GM12872 (cell line): ENCODE measurements around the gene SZT2.

ENCODE experiments used
- TF ChIP-seq, protein P1 (sequence below): IDR thresholded peaks from 3 replicates; pipeline ENCODE4 v1.5.1; 2011; ENCODE audit warnings: low read depth, mild to moderate bottlenecking, low read length, moderate library complexity; ENCODE audit not compliant: insufficient read depth

The SZT2 gene

DNA sequence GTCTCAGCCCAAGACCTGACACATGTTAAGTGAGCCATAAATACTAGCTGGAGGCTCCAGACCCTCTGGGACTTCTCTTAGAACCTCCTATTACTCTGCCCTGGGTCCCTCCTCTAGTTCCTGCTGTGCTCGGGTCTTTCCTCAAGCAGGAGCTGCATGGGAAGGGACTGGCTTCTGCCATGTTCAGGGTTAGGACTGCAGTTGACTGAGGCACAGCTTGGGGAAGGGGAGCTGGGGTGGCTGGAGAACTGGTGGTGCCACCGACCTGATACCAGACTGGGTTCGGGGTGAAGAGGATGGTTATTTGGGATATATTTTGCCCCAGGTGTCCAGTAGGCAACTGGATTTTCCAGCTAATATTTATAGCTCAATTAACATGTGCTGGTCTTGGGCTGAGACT, 48.3 kb downstream of the SZT2 start:
- TF ChIP-seq, protein P1, sequence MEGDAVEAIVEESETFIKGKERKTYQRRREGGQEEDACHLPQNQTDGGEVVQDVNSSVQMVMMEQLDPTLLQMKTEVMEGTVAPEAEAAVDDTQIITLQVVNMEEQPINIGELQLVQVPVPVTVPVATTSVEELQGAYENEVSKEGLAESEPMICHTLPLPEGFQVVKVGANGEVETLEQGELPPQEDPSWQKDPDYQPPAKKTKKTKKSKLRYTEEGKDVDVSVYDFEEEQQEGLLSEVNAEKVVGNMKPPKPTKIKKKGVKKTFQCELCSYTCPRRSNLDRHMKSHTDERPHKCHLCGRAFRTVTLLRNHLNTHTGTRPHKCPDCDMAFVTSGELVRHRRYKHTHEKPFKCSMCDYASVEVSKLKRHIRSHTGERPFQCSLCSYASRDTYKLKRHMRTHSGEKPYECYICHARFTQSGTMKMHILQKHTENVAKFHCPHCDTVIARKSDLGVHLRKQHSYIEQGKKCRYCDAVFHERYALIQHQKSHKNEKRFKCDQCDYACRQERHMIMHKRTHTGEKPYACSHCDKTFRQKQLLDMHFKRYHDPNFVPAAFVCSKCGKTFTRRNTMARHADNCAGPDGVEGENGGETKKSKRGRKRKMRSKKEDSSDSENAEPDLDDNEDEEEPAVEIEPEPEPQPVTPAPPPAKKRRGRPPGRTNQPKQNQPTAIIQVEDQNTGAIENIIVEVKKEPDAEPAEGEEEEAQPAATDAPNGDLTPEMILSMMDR: no peak

DNA sequence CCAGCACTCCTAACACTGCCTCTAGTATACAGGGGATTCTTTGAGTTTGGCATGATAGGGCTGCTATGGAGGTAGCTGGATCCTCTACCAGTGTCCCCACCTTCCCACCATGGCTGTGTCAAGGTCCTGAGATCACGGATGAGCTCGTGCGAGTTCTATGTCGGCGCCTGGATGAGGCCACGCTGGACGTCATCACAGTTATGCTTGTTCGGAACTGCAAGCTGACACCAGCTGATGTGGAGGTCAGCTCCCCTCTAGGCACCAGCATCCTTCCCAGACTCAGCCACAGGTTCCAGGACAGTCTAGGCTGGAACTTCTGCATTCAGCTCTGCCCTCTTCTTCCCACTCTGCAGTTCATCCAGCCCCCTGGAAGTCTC, 48.9 kb downstream of the SZT2 start:
- TF ChIP-seq, protein P1: no peak

DNA sequence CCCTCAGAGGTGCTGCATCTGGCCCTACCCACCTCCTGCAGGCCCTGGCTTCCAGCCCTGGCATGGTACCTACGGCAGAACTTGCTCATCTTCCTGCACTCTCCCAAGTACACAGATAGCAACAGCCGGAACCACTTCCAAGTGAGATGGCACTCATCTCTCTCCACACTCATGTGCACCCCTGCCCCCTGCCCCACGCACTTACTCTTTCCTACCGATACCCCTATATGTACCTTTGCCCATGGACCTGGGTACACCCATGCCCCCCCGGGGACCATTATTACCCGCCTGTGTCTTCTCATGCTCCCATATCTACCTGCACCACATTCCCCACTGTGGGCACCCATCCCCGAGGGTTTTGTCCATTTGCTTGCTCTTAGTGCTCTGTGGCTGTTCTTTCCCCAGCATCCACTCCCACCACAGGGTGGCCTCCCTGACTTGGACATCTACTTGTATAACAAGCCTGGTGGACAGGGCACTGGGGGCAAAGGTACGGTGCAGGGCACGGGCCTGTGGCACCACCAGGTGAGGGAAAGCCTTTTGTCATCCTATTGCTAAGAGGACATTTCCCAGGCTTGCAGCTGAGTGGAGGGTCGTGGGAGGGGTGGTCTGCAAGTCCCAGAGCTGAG, 49.4 kb downstream of the SZT2 start:
- TF ChIP-seq, protein P1: no peak

DNA sequence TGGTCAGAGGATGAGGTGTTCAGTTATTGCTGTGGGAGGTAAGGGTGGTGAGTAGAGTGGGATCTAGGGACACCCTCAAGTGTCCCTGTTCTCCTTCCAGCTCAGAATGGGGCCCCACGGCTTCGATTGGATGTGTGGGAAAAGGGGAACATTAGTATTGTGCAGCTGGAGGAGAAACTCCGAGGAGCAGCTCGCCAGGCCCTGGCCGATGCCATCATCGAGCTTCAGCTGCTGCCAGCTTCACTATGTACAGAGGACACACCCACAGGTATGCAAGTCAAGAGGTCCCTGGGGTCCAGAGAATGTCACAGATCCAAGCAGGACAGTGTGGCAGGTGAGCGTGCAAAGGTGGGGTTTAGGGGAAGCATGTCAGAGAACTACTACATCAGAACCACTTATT, 50.1 kb downstream of the SZT2 start:
- TF ChIP-seq, protein P1: no peak

DNA sequence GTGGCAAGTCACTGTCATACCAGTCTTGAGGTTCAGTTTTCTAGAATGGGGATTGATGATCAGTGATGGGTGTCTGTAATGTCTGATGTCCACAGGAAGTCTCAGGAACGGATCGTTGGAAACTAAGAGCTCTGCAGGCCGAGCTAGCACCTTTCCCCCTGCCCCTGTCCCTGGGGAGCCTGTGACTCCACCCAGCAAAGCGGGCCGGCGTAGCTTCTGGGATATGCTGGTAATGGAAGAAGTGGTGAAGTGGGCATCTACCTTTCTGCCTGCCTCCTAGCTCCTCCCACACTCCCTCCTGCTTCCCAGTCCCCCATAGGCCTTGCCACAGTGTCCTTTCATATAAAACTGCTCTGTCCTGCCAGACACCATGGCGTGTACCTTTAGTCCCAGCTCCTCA, 50.7 kb downstream of the SZT2 start:
- TF ChIP-seq, protein P1: no peak

DNA sequence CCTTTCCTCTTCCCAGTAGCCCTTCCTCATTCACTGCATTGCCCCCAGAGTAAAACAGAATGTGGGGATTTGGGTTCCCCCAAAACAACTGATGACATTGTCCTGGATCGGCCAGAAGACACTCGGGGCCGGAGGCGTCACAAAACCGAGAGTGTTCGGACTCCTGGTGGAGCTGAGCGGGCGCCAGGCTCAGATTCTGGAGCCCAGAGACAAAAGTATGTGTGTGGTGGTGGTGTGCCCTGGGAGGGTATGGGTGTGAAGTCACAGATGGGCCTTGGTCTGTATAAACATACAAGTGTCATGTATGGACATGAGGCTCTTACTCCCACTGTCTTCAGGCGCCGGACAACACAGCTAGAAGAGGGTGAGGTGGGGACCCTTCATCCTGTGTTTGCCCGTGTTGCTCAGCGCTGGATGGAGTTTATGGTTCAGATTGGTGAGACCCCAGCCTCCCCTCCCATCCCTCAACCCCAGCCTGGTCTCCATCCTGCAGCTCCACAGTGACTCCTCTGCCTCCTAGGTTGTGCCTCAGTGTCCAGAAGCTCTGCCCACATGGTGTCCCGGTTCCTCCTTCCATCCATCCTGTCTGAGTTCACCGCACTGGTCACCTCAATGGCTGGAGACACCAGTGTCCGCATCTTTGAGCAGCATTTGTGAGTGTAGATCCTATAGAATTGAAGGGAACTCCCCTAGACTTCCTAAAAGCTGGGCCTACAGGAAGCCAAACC, 51.6 kb downstream of the SZT2 start:
- TF ChIP-seq, protein P1: no peak

DNA sequence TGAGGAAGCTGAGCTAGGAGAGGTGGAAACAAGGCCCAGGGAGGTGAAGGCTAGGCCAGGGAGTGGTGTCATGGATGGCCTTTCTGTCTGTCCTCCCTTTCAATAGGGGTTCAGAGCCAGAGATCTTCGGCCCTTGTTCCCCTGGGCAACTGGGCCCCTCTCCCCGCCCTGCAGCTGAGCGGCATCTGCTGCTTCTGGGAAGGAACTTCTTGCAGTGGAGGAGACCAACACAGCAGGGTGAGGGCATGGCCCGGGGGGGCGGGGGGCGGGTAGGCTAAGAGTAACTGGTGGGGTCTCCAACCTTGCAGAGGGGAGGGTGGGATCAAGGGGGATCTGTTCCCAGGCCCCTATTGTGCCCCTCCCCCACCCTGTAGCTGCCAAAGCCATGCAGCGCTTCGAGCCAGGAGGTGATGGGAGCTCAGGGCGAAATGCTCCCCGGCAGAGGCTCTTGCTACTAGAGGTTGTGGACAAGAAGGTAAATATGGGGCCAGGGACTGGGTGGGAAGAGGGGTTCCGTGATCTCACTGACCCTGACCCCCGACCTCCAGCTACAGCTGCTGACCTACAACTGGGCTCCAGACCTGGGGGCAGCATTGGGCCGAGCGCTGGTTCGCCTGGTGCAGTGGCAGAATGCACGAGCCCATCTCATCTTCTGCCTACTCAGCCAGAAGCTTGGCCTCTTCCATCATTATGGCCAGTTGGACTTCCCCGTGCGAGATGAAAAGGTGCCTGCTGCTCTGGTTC, 52.4 kb downstream of the SZT2 start:
- TF ChIP-seq, protein P1: no peak
